DOHH2 (cell line): ENCODE results near the gene NF1.

Source experiments
- H3F3A ChIP-seq: fragments of 200-600 bp; sonication (generic), shearing (Covaris generic); 2 replicates; pipeline ENCODE4 v1.6.0; 2016; ENCODE audit warnings: antibody characterized with exemption, mild to moderate bottlenecking; ENCODE audit not compliant: control insufficient read depth, insufficient read depth
- H3K27ac ChIP-seq: fragments of 200-600 bp; sonication (generic); 2 replicates; pipeline ENCODE4 v1.5.1; 2014; ENCODE audit warnings: low read depth, mild to moderate bottlenecking, low read length, moderate library complexity
- H3K27me3 ChIP-seq: fragments of 200-600 bp; sonication (generic); 2 replicates; pipeline ENCODE4 v1.6.1; 2014; ENCODE audit warnings: mild to moderate bottlenecking, low read length, mixed read lengths; ENCODE audit not compliant: control insufficient read depth
- H3K36me3 ChIP-seq: fragments of 200-600 bp; sonication (generic); 2 replicates; pipeline ENCODE4 v1.6.1; 2014; ENCODE audit warnings: mild to moderate bottlenecking, low read length, moderate library complexity, mixed read lengths; ENCODE audit not compliant: control insufficient read depth
- H3K4me1 ChIP-seq: fragments of 200-600 bp; sonication (generic); 2 replicates; pipeline ENCODE4 v1.6.1; 2014; ENCODE audit warnings: mild to moderate bottlenecking, low read length, mixed read lengths; ENCODE audit not compliant: control insufficient read depth
- H3K4me2 ChIP-seq: fragments of 200-600 bp; sonication (generic); 2 replicates; pipeline ENCODE4 v1.6.0; 2014; ENCODE audit warnings: mild to moderate bottlenecking, low read length, moderate library complexity
- H3K4me3 ChIP-seq: fragments of 200-600 bp; sonication (generic); 2 replicates; pipeline ENCODE4 v1.5.1; 2014; ENCODE audit warnings: mild to moderate bottlenecking, low read length, mixed read lengths
- H3K79me2 ChIP-seq: fragments of 200-600 bp; sonication (generic); 2 replicates; pipeline ENCODE4 v1.6.1; 2014; ENCODE audit warnings: mild to moderate bottlenecking, low read length, mixed read lengths; ENCODE audit not compliant: control insufficient read depth
- H3K9me2 ChIP-seq: fragments of 200-600 bp; sonication (generic); replicated peaks from 2 replicates; pipeline ENCODE4 v1.6.1; 2014; ENCODE audit warnings: mild to moderate bottlenecking, low read length, mixed read lengths; ENCODE audit not compliant: control insufficient read depth
- H3K9me3 ChIP-seq: fragments of 200-600 bp; sonication (generic); 2 replicates; pipeline ENCODE4 v1.6.1; 2014; ENCODE audit warnings: antibody characterized with exemption, low read length, mixed read lengths; ENCODE audit not compliant: control insufficient read depth, insufficient read depth
- H4K20me1 ChIP-seq: fragments of 200-600 bp; sonication (generic); 2 replicates; pipeline ENCODE4 v1.6.0; 2014; ENCODE audit warnings: low read depth, mild to moderate bottlenecking, antibody characterized with exemption, low read length, moderate library complexity; ENCODE audit not compliant: control insufficient read depth, insufficient read depth
- EZH2phosphoT487 ChIP-seq: fragments of 200-600 bp; sonication (generic); IDR thresholded peaks from 2 replicates; pipeline ENCODE4 v1.6.1; 2017; ENCODE audit warnings: borderline replicate concordance, mild to moderate bottlenecking, antibody characterized with exemption, low read length, moderate library complexity, mixed read lengths
- TF ChIP-seq, protein P1 (sequence below): fragments of 200-600 bp; sonication (generic); IDR thresholded peaks from one replicate; pipeline ENCODE4 v1.5.1; 2014; ENCODE audit warnings: antibody characterized with exemption, mild to moderate bottlenecking, low read depth, low read length; ENCODE audit not compliant: poor library complexity, severe bottlenecking

The NF1 gene

DNA sequence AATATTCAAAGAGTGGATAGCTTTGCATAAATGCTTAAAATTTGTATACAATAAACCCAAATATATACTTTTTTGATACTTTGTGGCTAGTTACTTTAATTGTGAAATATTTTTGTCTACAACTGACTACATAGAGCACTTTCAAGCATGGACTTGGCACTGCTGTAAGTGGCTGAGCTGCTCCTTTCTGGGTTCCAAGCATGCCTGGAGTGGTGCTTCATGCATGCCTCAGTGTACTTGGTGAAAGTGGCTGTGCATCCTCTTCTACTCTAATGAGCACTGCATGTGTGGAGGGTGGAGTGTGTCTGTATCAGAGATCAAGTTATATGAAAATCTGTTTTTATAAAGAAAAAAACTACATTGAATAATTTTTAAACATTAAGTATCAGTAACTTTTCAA is 108.2 kb downstream of the NF1 start:
- H3K4me3 ChIP-seq = no peak overlapping the region
- H3K79me2 ChIP-seq = peaks cover 3% of the 10 kb centered on the region
- H3K9me2 ChIP-seq = no peaks in the 10 kb centered on the region
- H3K27me3 ChIP-seq = no peaks in the 10 kb centered on the region
- H4K20me1 ChIP-seq = no peaks in the 10 kb centered on the region
- H3F3A ChIP-seq = no peaks in the 10 kb centered on the region
- H3K36me3 ChIP-seq = peaks cover 28% of the 10 kb centered on the region
- no peak overlapping the region for H3K27ac ChIP-seq
- no peak for TF ChIP-seq EZH2phosphoT487
- TF ChIP-seq, protein P1, sequence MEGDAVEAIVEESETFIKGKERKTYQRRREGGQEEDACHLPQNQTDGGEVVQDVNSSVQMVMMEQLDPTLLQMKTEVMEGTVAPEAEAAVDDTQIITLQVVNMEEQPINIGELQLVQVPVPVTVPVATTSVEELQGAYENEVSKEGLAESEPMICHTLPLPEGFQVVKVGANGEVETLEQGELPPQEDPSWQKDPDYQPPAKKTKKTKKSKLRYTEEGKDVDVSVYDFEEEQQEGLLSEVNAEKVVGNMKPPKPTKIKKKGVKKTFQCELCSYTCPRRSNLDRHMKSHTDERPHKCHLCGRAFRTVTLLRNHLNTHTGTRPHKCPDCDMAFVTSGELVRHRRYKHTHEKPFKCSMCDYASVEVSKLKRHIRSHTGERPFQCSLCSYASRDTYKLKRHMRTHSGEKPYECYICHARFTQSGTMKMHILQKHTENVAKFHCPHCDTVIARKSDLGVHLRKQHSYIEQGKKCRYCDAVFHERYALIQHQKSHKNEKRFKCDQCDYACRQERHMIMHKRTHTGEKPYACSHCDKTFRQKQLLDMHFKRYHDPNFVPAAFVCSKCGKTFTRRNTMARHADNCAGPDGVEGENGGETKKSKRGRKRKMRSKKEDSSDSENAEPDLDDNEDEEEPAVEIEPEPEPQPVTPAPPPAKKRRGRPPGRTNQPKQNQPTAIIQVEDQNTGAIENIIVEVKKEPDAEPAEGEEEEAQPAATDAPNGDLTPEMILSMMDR = no peak
- H3K4me1 ChIP-seq = no peaks in the 10 kb centered on the region
- H3K4me2 ChIP-seq = no peak overlapping the region
- H3K9me3 ChIP-seq = no peaks in the 10 kb centered on the region

DNA sequence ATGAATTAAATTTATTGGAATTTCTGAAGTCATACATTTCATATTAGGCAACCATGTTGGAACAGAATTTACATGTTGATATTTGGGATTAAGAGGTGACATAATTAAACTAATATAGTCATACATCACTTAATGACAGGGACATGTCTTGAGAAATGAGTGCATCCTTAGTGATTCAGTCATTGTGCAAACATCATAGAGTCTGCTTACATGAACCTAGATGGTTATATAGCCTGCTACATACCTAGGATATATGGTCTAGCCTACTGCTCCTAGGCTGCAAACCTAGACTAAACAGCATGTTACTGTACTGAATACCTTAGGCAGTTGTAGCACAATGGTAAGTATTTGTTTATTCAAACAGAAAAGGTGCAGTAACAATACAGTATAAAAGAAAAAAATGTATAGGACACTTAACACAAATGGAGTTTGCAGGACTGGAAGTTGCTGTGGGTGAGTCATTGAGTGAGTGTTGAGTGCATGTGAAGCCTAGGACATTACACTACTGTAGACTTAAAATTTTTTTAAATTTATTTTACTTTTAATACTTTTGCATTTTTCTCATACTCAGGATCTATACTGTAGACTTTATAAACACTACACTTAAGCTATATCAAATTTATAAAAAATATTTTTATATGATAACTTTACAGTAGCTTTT is 116.7 kb downstream of the NF1 start:
- Histone ChIP-seq H3K27ac (no peak overlapping the region), H3K36me3 (peaks cover 31% of the 10 kb centered on the region), H3K27me3 (no peaks in the 10 kb centered on the region), H3K9me2 (no peaks in the 10 kb centered on the region), H3K4me2 (no peak overlapping the region), H3K4me1 (no peaks in the 10 kb centered on the region), H3K9me3 (no peaks in the 10 kb centered on the region), H3F3A (peaks cover 10% of the 10 kb centered on the region; the same call in 1 of the 2 replicates), H4K20me1 (peaks cover under 1% of the 10 kb centered on the region; the same call in 1 of the 2 replicates), H3K4me3 (no peak overlapping the region), H3K79me2 (no peaks in the 10 kb centered on the region)
- TF ChIP-seq, protein P1 = no peak
- TF ChIP-seq EZH2phosphoT487 = no peak

DNA sequence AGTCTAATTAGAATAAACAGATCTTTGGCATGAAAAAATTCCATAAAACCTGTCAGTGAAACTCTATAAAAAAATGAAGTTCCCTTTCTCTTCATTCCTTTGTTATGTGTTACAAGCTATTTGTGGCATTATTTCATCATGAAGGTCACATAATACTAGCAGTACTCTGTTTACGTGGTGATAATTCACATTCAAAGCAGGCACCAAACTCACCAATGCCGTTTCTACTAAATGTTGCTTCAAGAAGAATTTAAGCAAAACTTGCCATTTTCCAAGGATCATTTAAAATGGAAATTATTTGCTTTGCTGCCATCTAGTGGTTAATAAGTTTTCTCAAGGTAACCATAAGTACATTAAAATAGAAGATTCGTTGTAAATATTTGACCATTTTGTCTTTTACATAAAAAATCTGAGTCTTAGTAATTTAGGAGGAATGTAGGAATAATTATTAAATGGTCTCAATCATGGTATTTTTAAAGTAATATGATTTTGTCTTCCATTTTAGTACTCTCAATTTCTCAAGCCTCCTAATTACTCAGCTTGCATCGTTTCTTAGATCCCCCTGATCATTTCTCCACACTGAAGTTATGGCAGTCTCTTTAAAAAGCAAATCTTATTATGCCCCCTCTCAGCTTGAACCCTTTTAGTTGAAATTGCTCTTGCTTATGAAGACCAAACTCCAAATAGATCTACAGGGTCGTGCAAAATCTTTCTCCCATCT is 121.4 kb downstream of the NF1 start:
- no peaks in the 10 kb centered on the region for H3K9me2 ChIP-seq
- H3K27me3 ChIP-seq = no peaks in the 10 kb centered on the region
- TF ChIP-seq, protein P1 = peak; percentile 68
- no peak for TF ChIP-seq EZH2phosphoT487
- H4K20me1 ChIP-seq = peaks cover 4% of the 10 kb centered on the region; the same call in 1 of the 2 replicates
- H3K36me3 ChIP-seq = peaks cover 30% of the 10 kb centered on the region
- no peaks in the 10 kb centered on the region for H3K4me1 ChIP-seq
- H3K4me3 ChIP-seq = no peak overlapping the region
- no peaks in the 10 kb centered on the region for H3K9me3 ChIP-seq
- no peak overlapping the region for H3K27ac ChIP-seq
- H3K79me2 ChIP-seq = no peaks in the 10 kb centered on the region
- peaks cover 10% of the 10 kb centered on the region; the same call in 1 of the 2 replicates for H3F3A ChIP-seq
- no peak overlapping the region for H3K4me2 ChIP-seq
